ENCODE measurements around the gene BMPR1A. TPM values are rescaled to one million over a fixed set of nuclear protein-coding genes. Genes with fewer than 3 reads are reported as not detected.
A peak's percentile ranks its signal among the peaks of the same experiment; 100 is the strongest.

BMPR1A gene
- total RNA-seq, 1 experiment from 2014 or later = 42.6 TPM

DNA sequence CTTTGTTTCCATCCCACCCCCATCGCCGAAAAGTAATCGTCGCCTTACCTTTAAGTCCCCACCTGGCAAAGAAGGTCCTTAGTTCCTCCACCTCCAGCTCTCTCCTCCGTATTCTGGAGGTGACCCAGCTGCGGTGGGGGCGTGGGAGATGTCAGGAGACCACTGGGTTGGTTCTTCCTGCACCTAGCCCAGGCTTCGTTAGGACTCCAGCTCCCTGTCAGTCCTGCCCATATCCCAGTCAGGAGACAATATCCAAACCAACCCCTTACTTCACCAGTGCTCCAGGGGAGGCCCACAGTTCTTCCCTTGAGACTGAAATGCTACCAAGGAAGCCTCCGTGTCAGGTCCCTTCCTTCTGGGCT lies 212.6 kb downstream of the BMPR1A start:
- H3K27me3 ChIP-seq (ENCODE audit: insufficient read depth, low read length) = no peaks in the 10 kb centered on the region
- peak overlapping the region; percentile 98 for H3K9ac ChIP-seq (ENCODE audit: low read length)
- H2AFZ ChIP-seq (ENCODE audit: low read depth, low read length, poor library complexity, severe bottlenecking) = no peak overlapping the region
- no peaks in the 10 kb centered on the region for H3K9me2 ChIP-seq (ENCODE audit: insufficient read depth)
- POLR2A ChIA-PET = interaction anchor here (0.6 to 5.8 kb wide), 7 partner anchors 8 to 130 kb away, joined by 3 to 58 read pairs (median 5); partner anchors contain the start of genes MMRN2 and SNCG
- H3K79me2 ChIP-seq (ENCODE audit: insufficient read depth, low read length) = peaks cover 35% of the 10 kb centered on the region
- peak overlapping the region; percentile 70 to 79 for H3K4me3 ChIP-seq (replicated peaks in 1 of 2; ENCODE audit: low read depth in 1 of 2, low read length in 2 of 2)
- no TSS peak for BruUV-seq (replicated peaks)
- H3K4me1 ChIP-seq (ENCODE audit: control insufficient read depth in 1 of 2, insufficient read depth in 2 of 2, low read length in 2 of 2) = peaks cover 57 to 90% of the 10 kb centered on the region in 2 experiments
- no peaks in the 10 kb centered on the region for H4K20me1 ChIP-seq (ENCODE audit: insufficient read depth)
- TF ChIP-seq POLR2AphosphoS5 (IDR thresholded peaks at IDR 0.05; ENCODE audit: low read depth, low read length) (peak; percentile 41; the same call in 1 of the 2 replicates), SRF (IDR thresholded peaks at IDR 0.05; ENCODE audit: low read depth) (no peak)
- DNase-seq (ENCODE audit: low read depth, low spot score) = no peak
- 0 out of 4 replicates have a peak, but pooled peaks cover 0 to 5% of the 10 kb centered on the region in 2 experiments for H3K36me3 ChIP-seq (ENCODE audit: control insufficient read depth in 1 of 2, insufficient read depth in 2 of 2, low read length in 2 of 2)
- peak overlapping the region; percentile 90 for H3K4me2 ChIP-seq (ENCODE audit: low read length)
- H3K9me3 ChIP-seq (ENCODE audit: control insufficient read depth in 1 of 2, insufficient read depth in 1 of 2, low read depth in 1 of 2, low read length in 2 of 2) = no peaks in the 10 kb centered on the region
- CTCF ChIA-PET = interaction anchor here (0.8 to 4.3 kb wide), 3 partner anchors 9 to 377 kb away, joined by 3 to 36 read pairs (median 3); partner anchors contain the start of gene SNCG
- ATAC-seq = no peak
- H3K27ac ChIP-seq (ENCODE audit: low read depth, low read length) = peak overlapping the region; percentile 95
- RAD21 ChIA-PET (ENCODE audit: low non-redundant PET in 1 of 2, low total read pairs in 2 of 2, uncharacterized antibody in 2 of 2, unreplicated experiment in 2 of 2) = no interaction called here
- intact Hi-C loops (cut with micrococcal nuclease) = no loop called here

DNA sequence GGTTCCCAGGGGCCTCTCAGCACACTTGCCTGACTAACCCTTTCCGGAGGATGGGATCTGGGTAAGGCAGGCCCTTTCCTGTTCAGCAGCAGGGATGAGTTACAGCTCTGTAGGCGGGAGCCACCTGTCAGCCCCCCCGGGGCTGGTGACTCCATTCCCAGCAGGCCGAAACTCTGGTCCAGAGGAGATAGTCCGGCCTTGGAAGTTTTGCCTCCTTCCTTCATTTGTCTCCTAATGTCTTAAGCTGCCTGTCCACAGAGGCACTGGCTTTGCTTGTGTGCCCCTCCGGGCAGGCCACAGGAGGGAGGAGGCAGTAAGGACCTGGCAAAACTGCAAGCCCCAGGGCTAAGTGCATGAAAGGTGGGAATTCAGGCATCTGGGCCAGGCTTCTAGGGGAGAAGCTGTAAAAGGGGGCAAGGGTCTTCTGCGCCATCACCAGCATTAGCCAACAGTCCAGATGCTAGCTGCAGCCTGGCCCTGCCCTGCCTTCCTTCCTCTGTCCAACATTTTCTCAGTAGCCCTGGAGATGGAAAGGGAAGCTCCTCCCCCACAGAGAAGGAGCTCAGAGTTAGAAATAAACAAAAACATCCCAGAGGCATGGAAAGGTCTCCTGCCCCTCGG lies 213.1 kb downstream of the BMPR1A start:
- Histone ChIP-seq H4K20me1 (ENCODE audit: insufficient read depth) (no peaks in the 10 kb centered on the region), H3K36me3 (ENCODE audit: control insufficient read depth in 1 of 2, insufficient read depth in 2 of 2, low read length in 2 of 2) (0 out of 4 replicates have a peak, but pooled peaks cover 0 to 5% of the 10 kb centered on the region in 2 experiments), H3K79me2 (ENCODE audit: insufficient read depth, low read length) (peaks cover 35% of the 10 kb centered on the region), H3K27me3 (ENCODE audit: insufficient read depth, low read length) (no peaks in the 10 kb centered on the region), H2AFZ (ENCODE audit: low read depth, low read length, poor library complexity, severe bottlenecking) (no peak overlapping the region), H3K9me3 (ENCODE audit: control insufficient read depth in 1 of 2, insufficient read depth in 1 of 2, low read depth in 1 of 2, low read length in 2 of 2) (no peaks in the 10 kb centered on the region), H3K9me2 (ENCODE audit: insufficient read depth) (no peaks in the 10 kb centered on the region), H3K4me3 (replicated peaks in 1 of 2; ENCODE audit: low read depth in 1 of 2, low read length in 2 of 2) (peak overlapping the region; percentile 70 to 79), H3K9ac (ENCODE audit: low read length) (peak overlapping the region; percentile 98), H3K4me2 (ENCODE audit: low read length) (peak overlapping the region; percentile 90), H3K27ac (ENCODE audit: low read depth, low read length) (peak overlapping the region; percentile 95), H3K4me1 (ENCODE audit: control insufficient read depth in 1 of 2, insufficient read depth in 2 of 2, low read length in 2 of 2) (peaks cover 57 to 90% of the 10 kb centered on the region in 2 experiments)
- intact Hi-C loops (cut with micrococcal nuclease) = loop anchor here (2.0 kb wide), 1 partner anchor 125 kb away; the partner anchor contains the start of genes GLUD1 and SHLD2
- no peak for DNase-seq (ENCODE audit: low read depth, low spot score)
- ATAC-seq = no peak
- ChIA-PET RAD21 (ENCODE audit: low non-redundant PET in 1 of 2, low total read pairs in 2 of 2, uncharacterized antibody in 2 of 2, unreplicated experiment in 2 of 2) (interaction anchor here in 1 of 2 experiments (1.0 kb wide), 1 partner anchor 9 kb away, joined by 3 read pairs; no protein-coding TSS in a partner anchor), POLR2A (interaction anchor here (1.1 to 5.8 kb wide), 5 partner anchors 11 to 127 kb away, joined by 3 to 58 read pairs (median 4); partner anchors contain the start of genes MMRN2 and SNCG), CTCF (interaction anchor here (0.5 to 4.3 kb wide), 4 partner anchors 10 to 377 kb away, joined by 3 to 36 read pairs (median 3); partner anchors contain the start of gene SNCG)
- TSS peak; percentile 38 for BruUV-seq (replicated peaks)
- TF ChIP-seq SRF (IDR thresholded peaks at IDR 0.05; ENCODE audit: low read depth) = no peak
- TF ChIP-seq POLR2AphosphoS5 (IDR thresholded peaks at IDR 0.05; ENCODE audit: low read depth, low read length) = 0 out of 2 replicates have a peak, but pooled peaks have one; percentile 42
